OCI-LY3 (cell line): ENCODE data around the gene FRMD4A.

ENCODE experiments used
- EZH2phosphoT487 ChIP-seq: fragments of 200-600 bp; shearing (Covaris generic); IDR thresholded peaks from 2 replicates; pipeline ENCODE4 v1.6.1; 2018; ENCODE audit warnings: antibody characterized with exemption, mixed run types, low read depth
- TF ChIP-seq, protein P1 (sequence below): fragments of 200-600, 300-600 bp; sonication (generic); IDR thresholded peaks from 2 replicates; pipeline ENCODE4 v1.5.1; 2014; ENCODE audit warnings: antibody characterized with exemption, low read length, low read depth

DNA sequence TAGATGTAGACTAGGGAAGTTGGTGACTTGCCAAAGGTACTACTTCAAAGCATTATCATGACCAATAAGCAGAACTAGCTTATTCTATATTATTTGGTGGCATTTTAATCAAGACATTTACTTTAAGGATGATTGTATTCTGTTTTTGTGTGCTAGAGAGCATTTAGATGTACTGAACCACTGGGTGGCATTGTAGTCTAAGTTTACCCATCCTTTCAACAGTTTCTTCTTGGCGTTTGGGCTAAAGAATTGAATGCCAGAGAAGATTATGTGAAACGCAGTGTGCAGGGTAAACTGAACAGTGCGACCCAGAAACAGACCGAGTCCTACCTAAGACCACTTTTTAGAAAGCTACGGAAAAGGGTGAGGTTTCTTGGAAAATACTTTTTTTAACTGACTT is 717.2 kb downstream of the FRMD4A start:
- TF ChIP-seq, protein P1, sequence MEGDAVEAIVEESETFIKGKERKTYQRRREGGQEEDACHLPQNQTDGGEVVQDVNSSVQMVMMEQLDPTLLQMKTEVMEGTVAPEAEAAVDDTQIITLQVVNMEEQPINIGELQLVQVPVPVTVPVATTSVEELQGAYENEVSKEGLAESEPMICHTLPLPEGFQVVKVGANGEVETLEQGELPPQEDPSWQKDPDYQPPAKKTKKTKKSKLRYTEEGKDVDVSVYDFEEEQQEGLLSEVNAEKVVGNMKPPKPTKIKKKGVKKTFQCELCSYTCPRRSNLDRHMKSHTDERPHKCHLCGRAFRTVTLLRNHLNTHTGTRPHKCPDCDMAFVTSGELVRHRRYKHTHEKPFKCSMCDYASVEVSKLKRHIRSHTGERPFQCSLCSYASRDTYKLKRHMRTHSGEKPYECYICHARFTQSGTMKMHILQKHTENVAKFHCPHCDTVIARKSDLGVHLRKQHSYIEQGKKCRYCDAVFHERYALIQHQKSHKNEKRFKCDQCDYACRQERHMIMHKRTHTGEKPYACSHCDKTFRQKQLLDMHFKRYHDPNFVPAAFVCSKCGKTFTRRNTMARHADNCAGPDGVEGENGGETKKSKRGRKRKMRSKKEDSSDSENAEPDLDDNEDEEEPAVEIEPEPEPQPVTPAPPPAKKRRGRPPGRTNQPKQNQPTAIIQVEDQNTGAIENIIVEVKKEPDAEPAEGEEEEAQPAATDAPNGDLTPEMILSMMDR: peak; percentile 34; the same call in 1 of the 2 replicates
- TF ChIP-seq EZH2phosphoT487: no peak
